ENCODE results near the gene RNF141.

Gene RNF141

DNA sequence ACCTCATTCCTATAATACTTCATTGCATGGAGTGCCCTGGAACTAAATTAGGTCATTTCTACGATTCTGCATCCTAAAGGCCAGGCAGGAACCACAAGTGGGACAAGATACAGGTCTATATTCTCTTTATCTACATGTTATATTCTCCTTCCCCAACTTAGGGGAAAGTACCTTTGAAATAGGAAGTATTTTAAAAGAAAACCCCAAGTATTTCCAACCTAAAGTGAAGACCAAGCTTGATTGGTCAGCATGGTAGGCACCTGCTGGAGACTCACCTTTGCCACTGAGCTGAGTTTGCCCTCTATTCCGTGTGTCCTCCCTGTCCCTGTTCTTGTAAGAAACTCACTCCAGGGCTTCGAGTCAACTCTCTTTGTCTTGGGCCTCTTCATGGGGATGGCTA, 38.7 kb upstream of the RNF141 start (continued):
- TF ChIP-seq, protein P1, sequence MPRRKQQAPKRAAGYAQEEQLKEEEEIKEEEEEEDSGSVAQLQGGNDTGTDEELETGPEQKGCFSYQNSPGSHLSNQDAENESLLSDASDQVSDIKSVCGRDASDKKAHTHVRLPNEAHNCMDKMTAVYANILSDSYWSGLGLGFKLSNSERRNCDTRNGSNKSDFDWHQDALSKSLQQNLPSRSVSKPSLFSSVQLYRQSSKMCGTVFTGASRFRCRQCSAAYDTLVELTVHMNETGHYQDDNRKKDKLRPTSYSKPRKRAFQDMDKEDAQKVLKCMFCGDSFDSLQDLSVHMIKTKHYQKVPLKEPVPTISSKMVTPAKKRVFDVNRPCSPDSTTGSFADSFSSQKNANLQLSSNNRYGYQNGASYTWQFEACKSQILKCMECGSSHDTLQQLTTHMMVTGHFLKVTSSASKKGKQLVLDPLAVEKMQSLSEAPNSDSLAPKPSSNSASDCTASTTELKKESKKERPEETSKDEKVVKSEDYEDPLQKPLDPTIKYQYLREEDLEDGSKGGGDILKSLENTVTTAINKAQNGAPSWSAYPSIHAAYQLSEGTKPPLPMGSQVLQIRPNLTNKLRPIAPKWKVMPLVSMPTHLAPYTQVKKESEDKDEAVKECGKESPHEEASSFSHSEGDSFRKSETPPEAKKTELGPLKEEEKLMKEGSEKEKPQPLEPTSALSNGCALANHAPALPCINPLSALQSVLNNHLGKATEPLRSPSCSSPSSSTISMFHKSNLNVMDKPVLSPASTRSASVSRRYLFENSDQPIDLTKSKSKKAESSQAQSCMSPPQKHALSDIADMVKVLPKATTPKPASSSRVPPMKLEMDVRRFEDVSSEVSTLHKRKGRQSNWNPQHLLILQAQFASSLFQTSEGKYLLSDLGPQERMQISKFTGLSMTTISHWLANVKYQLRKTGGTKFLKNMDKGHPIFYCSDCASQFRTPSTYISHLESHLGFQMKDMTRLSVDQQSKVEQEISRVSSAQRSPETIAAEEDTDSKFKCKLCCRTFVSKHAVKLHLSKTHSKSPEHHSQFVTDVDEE (CRISPR knock-in tag; IDR thresholded peaks at IDR 0.05) = no peak
- TF ChIP-seq TOX (CRISPR knock-in tag; IDR thresholded peaks at IDR 0.05; ENCODE audit: borderline replicate concordance) (no peak), ARNTL (CRISPR knock-in tag; IDR thresholded peaks at IDR 0.05; ENCODE audit: borderline replicate concordance, low read depth) (no peak), ZFP3 (CRISPR knock-in tag; IDR thresholded peaks at IDR 0.05) (no peak), GLIS3 (CRISPR knock-in tag; IDR thresholded peaks at IDR 0.05) (no peak), ZC3H10 (CRISPR knock-in tag; IDR thresholded peaks at IDR 0.05) (no peak)

DNA sequence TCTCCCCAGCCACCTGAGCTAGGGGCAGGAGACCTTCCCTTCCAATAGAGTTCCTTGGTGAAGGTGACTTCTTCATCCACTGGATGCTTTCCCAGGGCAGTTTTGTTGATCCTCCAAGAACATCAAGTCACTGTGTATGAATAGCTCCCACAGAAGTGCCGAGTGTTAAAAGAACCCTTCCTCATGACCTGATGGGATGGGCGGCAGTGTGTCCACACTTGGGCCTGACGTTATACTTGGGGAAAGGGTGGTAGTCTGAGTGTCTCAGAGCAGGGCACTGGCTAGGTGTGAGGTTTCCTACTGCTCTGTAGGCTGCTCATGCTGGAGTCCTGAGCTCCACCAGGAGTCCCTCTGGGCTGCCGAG, 35.0 kb upstream of the RNF141 start:
- no peak for ATAC-seq
- TF ChIP-seq OSR1 (CRISPR knock-in tag; IDR thresholded peaks at IDR 0.05) (no peak), ZNF565 (CRISPR knock-in tag; conservative IDR thresholded peaks at IDR 0.05; ENCODE audit: low read depth) (no peak), RARB (CRISPR knock-in tag; IDR thresholded peaks at IDR 0.05) (no peak), PPARA (CRISPR knock-in tag; IDR thresholded peaks at IDR 0.05; ENCODE audit: borderline replicate concordance) (no peak), TOX (CRISPR knock-in tag; IDR thresholded peaks at IDR 0.05; ENCODE audit: borderline replicate concordance) (no peak), ZC3H10 (CRISPR knock-in tag; IDR thresholded peaks at IDR 0.05) (no peak), ZNF70 (CRISPR knock-in tag; IDR thresholded peaks at IDR 0.05) (no peak), ESRRG (CRISPR knock-in tag; IDR thresholded peaks at IDR 0.05) (no peak), BACH2 (CRISPR knock-in tag; IDR thresholded peaks at IDR 0.05; ENCODE audit: borderline replicate concordance) (no peak), ARNTL (CRISPR knock-in tag; IDR thresholded peaks at IDR 0.05; ENCODE audit: borderline replicate concordance, low read depth) (no peak), ZFP30 (CRISPR knock-in tag; IDR thresholded peaks at IDR 0.05) (no peak)
- TF ChIP-seq, protein P2, sequence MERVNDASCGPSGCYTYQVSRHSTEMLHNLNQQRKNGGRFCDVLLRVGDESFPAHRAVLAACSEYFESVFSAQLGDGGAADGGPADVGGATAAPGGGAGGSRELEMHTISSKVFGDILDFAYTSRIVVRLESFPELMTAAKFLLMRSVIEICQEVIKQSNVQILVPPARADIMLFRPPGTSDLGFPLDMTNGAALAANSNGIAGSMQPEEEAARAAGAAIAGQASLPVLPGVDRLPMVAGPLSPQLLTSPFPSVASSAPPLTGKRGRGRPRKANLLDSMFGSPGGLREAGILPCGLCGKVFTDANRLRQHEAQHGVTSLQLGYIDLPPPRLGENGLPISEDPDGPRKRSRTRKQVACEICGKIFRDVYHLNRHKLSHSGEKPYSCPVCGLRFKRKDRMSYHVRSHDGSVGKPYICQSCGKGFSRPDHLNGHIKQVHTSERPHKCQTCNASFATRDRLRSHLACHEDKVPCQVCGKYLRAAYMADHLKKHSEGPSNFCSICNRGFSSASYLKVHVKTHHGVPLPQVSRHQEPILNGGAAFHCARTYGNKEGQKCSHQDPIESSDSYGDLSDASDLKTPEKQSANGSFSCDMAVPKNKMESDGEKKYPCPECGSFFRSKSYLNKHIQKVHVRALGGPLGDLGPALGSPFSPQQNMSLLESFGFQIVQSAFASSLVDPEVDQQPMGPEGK (CRISPR knock-in tag; IDR thresholded peaks at IDR 0.05; ENCODE audit: borderline replicate concordance) = no peak
- TF ChIP-seq, protein P3, sequence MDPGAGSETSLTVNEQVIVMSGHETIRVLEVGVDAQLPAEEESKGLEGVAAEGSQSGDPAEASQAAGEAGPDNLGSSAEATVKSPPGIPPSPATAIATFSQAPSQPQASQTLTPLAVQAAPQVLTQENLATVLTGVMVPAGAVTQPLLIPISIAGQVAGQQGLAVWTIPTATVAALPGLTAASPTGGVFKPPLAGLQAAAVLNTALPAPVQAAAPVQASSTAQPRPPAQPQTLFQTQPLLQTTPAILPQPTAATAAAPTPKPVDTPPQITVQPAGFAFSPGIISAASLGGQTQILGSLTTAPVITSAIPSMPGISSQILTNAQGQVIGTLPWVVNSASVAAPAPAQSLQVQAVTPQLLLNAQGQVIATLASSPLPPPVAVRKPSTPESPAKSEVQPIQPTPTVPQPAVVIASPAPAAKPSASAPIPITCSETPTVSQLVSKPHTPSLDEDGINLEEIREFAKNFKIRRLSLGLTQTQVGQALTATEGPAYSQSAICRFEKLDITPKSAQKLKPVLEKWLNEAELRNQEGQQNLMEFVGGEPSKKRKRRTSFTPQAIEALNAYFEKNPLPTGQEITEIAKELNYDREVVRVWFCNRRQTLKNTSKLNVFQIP (CRISPR knock-in tag; IDR thresholded peaks at IDR 0.05; ENCODE audit: borderline replicate concordance, low read depth) = no peak
- TF ChIP-seq, protein P1 (CRISPR knock-in tag; IDR thresholded peaks at IDR 0.05) = no peak
- TF ChIP-seq, protein P4, sequence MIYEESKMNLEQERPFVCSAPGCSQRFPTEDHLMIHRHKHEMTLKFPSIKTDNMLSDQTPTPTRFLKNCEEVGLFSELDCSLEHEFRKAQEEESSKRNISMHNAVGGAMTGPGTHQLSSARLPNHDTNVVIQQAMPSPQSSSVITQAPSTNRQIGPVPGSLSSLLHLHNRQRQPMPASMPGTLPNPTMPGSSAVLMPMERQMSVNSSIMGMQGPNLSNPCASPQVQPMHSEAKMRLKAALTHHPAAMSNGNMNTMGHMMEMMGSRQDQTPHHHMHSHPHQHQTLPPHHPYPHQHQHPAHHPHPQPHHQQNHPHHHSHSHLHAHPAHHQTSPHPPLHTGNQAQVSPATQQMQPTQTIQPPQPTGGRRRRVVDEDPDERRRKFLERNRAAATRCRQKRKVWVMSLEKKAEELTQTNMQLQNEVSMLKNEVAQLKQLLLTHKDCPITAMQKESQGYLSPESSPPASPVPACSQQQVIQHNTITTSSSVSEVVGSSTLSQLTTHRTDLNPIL (CRISPR knock-in tag; IDR thresholded peaks at IDR 0.05; ENCODE audit: low read depth) = no peak

DNA sequence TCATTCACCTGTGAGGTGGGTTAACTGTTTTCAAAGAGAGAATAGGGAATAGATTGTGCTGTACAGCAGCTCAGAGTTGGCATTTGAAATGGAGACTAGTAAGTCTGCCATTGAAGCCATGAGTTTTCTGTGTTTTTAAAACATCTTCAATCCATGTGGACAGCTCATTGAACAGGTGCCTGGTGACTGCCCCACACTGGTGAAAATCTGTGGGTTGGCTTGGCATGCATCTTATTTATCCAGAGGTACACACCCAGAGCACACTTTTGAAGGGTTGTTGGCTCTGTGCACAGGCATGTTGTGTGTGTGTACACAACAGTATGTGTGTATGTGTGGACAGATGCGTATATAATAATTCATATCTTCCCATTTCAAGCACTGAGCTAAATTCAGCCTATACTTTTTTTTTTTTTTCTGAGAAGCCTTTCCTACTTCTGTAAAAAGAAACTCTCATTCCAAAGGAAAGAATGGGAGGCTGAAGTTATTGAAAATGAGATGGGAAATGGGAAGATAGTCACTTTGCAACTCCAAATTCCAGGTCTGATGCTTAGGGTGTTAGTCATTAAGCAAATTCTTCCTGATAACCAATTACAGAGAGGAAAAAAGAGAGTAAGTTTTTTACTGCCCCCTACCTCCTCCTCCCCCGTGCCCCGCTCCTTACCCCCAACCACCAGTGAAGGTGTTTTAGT, 34.5 kb upstream of the RNF141 start:
- ATAC-seq = no peak
- TF ChIP-seq CSDC2 (CRISPR knock-in tag; IDR thresholded peaks at IDR 0.05) = no peak
- no peak for TF ChIP-seq ZC3H10 (CRISPR knock-in tag; IDR thresholded peaks at IDR 0.05)
- TF ChIP-seq, protein P3 (CRISPR knock-in tag; IDR thresholded peaks at IDR 0.05; ENCODE audit: borderline replicate concordance, low read depth) = no peak
- no peak for TF ChIP-seq SNAI2 (CRISPR knock-in tag; IDR thresholded peaks at IDR 0.05)
- TF ChIP-seq ZFP30 (CRISPR knock-in tag; IDR thresholded peaks at IDR 0.05) = no peak
- no peak for TF ChIP-seq ZNF70 (CRISPR knock-in tag; IDR thresholded peaks at IDR 0.05)
- TF ChIP-seq ZNF8 (CRISPR knock-in tag; IDR thresholded peaks at IDR 0.05) = no peak
- TF ChIP-seq ZFP3 (CRISPR knock-in tag; IDR thresholded peaks at IDR 0.05) = no peak
- TF ChIP-seq, protein P2 (CRISPR knock-in tag; IDR thresholded peaks at IDR 0.05; ENCODE audit: borderline replicate concordance) = no peak
- TF ChIP-seq PPARA (CRISPR knock-in tag; IDR thresholded peaks at IDR 0.05; ENCODE audit: borderline replicate concordance) = no peak
- TF ChIP-seq, protein P4 (CRISPR knock-in tag; IDR thresholded peaks at IDR 0.05; ENCODE audit: low read depth) = no peak
